ENCODE measurements around the gene CLUH.

DNA sequence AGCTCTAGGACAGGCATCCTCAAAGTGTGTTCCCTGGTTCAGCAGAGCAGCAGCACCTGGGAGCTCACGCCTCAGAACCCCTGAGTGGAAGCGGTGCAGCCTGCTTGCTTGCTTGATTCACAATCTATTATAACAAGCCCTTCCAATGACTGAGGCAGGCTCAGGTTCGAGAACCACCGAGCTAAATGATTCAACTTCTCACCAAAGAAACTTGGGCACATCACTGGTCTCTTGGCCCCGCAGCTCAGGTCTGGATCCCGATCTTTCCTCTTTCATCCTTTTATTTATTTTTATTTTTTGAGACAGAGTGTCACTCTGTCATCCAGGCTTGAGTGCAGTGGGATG, 24.5 kb downstream of the CLUH start:
- TF ChIP-seq ZNF24 (tag by site-specific recombination; IDR thresholded peaks at IDR 0.05), result no peak
- no peak for TF ChIP-seq ZNF747 (tag by site-specific recombination; IDR thresholded peaks at IDR 0.05)
- no peak for TF ChIP-seq ZNF10 (tag by site-specific recombination; IDR thresholded peaks at IDR 0.05)
- no peak for TF ChIP-seq ZNF791 (tag by site-specific recombination; IDR thresholded peaks at IDR 0.05)
- no peak for TF ChIP-seq BCL11A (tag by site-specific recombination; IDR thresholded peaks at IDR 0.05; ENCODE audit: low read depth)
- TF ChIP-seq, protein P1, sequence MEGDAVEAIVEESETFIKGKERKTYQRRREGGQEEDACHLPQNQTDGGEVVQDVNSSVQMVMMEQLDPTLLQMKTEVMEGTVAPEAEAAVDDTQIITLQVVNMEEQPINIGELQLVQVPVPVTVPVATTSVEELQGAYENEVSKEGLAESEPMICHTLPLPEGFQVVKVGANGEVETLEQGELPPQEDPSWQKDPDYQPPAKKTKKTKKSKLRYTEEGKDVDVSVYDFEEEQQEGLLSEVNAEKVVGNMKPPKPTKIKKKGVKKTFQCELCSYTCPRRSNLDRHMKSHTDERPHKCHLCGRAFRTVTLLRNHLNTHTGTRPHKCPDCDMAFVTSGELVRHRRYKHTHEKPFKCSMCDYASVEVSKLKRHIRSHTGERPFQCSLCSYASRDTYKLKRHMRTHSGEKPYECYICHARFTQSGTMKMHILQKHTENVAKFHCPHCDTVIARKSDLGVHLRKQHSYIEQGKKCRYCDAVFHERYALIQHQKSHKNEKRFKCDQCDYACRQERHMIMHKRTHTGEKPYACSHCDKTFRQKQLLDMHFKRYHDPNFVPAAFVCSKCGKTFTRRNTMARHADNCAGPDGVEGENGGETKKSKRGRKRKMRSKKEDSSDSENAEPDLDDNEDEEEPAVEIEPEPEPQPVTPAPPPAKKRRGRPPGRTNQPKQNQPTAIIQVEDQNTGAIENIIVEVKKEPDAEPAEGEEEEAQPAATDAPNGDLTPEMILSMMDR (tag by site-specific recombination; IDR thresholded peaks at IDR 0.05), result no peak
